NT2/D1 (cell line): ENCODE measurements around the gene TPI1.

ENCODE experiments used
- SUZ12 ChIP-seq: IDR thresholded peaks from 2 replicates; pipeline ENCODE4 v1.6.1; 2011; ENCODE audit not compliant: insufficient read length, insufficient read depth; ENCODE audit errors: extremely low read depth
- YY1 ChIP-seq: IDR thresholded peaks from 2 replicates; pipeline ENCODE4 v1.6.1; 2011; ENCODE audit not compliant: insufficient read length, insufficient read depth
- ZNF274 ChIP-seq: IDR thresholded peaks from 2 replicates; pipeline ENCODE4 v1.6.1; 2011; ENCODE audit warnings: mild to moderate bottlenecking, low read depth, low read length

DNA sequence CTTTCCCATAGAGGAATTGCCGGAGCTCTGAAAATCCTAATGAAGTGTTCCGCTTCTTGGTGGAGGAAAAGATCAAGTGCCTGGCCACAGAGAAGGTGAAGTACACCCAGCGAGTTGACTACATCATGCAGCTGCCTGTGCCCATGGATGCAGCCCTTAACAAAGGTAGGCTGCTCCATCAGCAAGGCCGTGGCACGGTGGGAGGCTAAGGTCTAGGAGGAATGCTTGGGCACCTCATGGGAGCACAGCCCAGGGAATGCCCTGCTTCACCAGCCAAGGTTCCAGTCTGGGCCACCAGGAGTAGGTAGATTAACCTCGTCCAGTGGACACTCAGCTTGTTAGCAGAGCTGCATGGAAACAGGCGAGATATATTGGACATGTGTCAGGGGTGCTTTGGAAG, 6.4 kb upstream of the TPI1 start:
- TF ChIP-seq ZNF274: no peak
- no peak for TF ChIP-seq YY1
- no peak for TF ChIP-seq SUZ12
